Measurements from ENCODE around the gene PDCD1LG2.
"Not testable (repeated sequence)": the region's sequence is repeated elsewhere in the genome, so short reads cannot be mapped to it uniquely, and the experiment has no call there.

The PDCD1LG2 gene

GRCh38 chr9:5494765-5495164 is 15.6 kb upstream of the PDCD1LG2 start:
- DNase-seq: not testable (repeated sequence)

- DNase-seq: no peak
Observed at GRCh38 chr9:5499157-5499556, 11.2 kb upstream of the PDCD1LG2 start.

- no peak for DNase-seq
Observed at GRCh38 chr9:5499889-5500398, 10.4 kb upstream of the PDCD1LG2 start.

GRCh38 chr9:5500441-5501235 is 9.7 kb upstream of the PDCD1LG2 start:
- DNase-seq: no peak

GRCh38 chr9:5502553-5502952 is 7.8 kb upstream of the PDCD1LG2 start:
- DNase-seq: no peak

- no peak for DNase-seq
Observed at GRCh38 chr9:5509573-5509972, 758 bp upstream of the PDCD1LG2 start.

GRCh38 chr9:5510989-5511388 is 658 bp downstream of the PDCD1LG2 start:
- no peak for DNase-seq

GRCh38 chr9:5511476-5511875 is 1.1 kb downstream of the PDCD1LG2 start:
- DNase-seq: no peak

GRCh38 chr9:5511935-5512580 is 1.7 kb downstream of the PDCD1LG2 start:
- no peak for DNase-seq

- DNase-seq: no peak
Observed at GRCh38 chr9:5512658-5513452, 2.5 kb downstream of the PDCD1LG2 start.

GRCh38 chr9:5513966-5514616 is 3.8 kb downstream of the PDCD1LG2 start:
- no peak for DNase-seq

- no peak for DNase-seq
Observed at GRCh38 chr9:5514617-5515260, 4.4 kb downstream of the PDCD1LG2 start.

- DNase-seq: no peak
Observed at GRCh38 chr9:5515261-5515650, 4.9 kb downstream of the PDCD1LG2 start.

- DNase-seq: no peak
Observed at GRCh38 chr9:5516453-5517220, 6.3 kb downstream of the PDCD1LG2 start.

GRCh38 chr9:5518171-5518936 is 8.0 kb downstream of the PDCD1LG2 start:
- no peak for DNase-seq

GRCh38 chr9:5518937-5519319 is 8.6 kb downstream of the PDCD1LG2 start:
- DNase-seq: no peak

GRCh38 chr9:5524090-5524489 is 13.8 kb downstream of the PDCD1LG2 start:
- no peak for DNase-seq

GRCh38 chr9:5529683-5530221 is 19.4 kb downstream of the PDCD1LG2 start:
- DNase-seq: no peak

GRCh38 chr9:5531101-5531882 is 21.0 kb downstream of the PDCD1LG2 start:
- peak; percentile 52 for DNase-seq

GRCh38 chr9:5532306-5532705 is 22.0 kb downstream of the PDCD1LG2 start:
- DNase-seq: no peak
